NCI-H128 (cell line): ENCODE measurements around the gene AP2A2.

ENCODE experiments used
- DNase-seq: peaks from one replicate; lab custom pipeline; 2025; ENCODE audit not compliant: unreplicated experiment; lab: John Stamatoyannopoulos, UW

The AP2A2 gene

DNA sequence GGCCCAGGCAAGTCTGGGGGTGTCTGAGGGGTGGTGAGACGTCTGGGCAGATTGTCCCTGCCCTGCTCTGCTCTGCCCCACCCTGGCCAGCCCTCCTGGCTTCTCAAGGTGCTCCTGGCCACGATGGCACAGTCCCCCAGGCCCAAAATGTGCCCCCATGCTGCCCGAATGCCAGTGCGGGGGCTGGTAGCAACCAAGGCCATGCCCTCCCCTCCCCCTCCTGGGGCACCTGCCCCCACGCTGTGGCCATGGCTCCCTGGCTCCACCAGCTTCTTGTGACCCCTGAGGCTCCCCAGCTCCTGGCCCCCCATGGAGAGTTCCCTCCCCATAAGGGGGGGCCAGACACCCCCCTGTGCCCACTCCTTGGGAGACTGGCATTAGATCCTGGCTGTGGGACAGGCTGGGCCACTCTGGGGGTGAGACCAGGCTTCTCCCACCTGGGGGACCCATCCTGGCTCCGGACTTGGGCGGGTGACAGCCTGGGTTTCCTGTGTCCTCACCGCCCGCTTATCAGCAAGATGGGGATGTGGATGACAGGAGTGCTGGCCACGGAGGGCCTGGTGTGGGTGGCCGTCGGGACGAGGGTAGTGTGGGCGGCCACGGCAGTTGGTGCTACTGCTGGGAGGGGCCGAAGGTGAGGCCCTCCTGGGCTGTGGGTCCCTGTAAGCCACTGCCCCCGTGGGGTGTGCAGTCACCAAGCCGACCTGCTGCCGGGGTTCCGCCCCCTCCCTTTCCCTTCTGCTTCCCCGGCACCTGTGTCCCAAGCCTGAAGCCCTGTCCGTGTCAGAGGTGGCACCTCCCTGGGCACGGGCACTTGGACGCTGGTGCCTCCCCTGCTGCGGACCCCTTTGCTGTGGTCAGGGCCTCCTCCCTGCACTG lies 126.7 kb downstream of the AP2A2 start:
- no peak for DNase-seq

- DNase-seq, result no peak
Observed at GRCh38 chr11:1053121-1053901, 127.6 kb downstream of the AP2A2 start.

DNA sequence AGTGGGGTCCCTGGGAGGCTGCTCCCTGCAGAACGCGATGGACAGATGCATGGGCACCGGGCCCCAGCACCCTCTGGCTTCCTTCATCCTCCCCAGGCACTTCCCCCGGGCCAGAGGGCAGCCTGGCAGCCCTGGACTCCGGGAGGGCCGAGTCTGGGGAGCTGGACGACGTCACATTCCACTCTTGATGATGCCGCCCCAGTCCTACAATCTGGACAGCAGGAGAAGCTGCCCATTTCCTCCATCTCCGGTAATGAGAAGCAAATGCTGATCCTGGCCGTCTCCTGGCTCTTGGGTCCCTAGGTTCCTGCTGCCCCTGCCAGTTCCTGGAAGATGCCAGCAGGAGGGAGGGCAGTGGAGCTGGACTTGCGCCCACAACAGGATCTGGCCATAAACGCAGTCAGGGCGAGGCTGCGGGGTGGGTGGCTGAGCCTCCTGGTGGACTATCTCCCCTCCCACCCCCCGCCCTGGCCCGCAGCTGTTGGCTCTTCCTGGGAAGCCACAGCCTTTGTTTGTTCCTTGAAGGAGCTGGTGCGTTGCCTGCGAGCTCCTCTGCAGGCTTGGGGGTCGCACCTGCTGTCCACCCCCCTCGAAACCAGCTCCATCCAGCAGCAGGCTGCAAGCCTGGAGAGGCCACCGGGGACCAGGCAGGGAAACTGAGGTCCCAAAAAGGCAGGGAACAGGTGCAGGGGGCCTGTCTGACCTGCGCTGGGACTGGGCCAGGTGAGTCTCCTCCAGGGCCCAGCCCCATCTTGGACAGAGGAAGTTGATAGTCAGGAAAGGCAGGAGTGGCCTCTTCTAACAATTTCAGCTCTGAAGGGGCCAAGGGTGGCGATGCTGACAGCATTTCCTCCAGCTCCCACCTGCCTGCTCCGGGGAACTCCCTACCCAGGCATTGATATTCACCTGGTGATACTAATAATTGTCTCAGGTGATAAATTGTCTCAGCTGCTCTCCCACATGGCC lies 128.8 kb downstream of the AP2A2 start:
- DNase-seq, result no peak

DNA sequence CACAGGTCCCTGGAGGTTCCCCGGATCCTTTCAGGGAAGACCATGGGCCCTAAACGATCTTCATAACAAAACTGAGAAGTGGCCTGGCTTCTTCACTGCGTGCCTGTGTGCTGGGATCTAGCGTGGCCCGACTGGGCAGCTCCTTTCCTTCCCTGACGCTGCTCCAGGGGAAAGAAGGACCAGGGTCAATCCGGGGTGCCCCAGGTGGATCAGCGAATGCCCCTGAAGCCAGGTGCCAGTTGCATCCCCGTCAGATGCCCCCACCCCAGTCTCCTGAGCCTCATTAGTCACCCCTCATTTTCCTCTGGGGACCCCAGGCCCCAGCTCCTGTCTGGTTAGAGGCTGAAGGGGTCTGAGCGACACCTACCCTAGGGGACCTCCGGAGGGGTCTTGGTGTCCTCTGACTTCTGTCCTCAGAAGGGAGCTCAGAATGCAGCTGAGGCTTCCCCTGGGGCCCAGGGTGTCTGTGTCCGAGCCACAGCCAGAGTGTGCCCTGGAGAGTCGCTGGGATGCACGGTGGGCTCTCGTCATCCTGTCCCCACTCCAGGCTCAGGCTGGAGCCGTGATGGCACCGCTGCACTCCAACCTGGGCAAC lies 129.5 kb downstream of the AP2A2 start:
- no peak for DNase-seq

DNA sequence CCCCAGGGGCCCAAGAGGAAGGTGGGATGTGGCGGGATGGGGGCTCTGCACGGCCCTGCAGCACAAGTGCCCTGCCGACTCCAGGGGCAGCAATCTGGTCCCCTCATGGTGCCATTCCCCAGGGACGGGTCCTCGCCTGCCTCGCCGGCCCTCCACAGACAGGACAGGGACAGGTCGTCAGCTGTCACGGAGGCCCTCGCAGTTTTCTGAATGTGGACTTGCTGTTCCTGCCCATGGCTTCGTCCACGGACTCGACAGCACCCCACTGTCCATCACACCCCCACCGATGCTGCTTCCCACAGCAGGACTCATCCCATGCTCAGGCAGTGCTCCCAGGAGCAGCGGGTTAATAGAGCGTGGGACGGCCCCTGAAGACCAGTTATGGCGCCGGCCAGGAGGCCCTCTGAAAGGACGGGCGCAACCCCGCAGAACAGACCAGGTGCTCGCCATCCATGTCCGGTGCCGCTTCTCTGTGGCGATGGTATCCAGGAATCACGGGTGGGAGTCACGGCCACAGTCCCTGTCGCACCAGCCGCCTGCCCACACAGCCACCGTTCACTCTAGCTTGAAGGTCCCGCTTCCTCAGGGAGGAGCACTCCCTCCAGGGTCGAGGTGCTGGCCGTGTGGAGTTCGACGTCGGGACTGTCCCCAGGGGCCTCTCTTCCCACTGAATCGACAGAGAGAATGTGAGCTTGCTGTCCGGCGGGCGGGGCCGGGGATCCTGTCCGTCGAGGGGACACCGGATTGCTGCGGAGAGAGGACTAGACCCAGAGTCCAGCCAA lies 130.5 kb downstream of the AP2A2 start:
- no peak for DNase-seq

GRCh38 chr11:1057806-1058205 lies 132.1 kb downstream of the AP2A2 start:
- DNase-seq, result no peak

DNA sequence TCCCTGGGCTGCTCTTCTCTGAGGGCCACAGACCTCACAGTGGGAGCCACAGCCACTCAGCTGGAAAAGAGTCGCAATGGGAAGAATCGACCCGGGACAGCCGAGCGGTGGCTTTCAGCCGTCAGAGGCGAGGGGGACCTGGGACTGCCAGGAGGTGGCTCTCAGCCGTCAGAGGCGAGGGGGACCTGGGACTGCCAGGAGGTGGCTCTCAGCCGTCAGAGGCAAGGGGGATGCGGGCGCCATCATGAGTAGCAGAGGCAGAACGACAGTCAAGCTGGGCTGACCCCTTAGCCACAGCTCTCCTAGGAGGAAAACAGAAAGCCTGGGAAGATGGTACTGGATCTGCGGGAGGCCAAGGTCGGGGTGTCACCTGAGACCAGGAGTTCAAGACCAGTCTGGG lies 134.1 kb downstream of the AP2A2 start:
- DNase-seq, result no peak

DNA sequence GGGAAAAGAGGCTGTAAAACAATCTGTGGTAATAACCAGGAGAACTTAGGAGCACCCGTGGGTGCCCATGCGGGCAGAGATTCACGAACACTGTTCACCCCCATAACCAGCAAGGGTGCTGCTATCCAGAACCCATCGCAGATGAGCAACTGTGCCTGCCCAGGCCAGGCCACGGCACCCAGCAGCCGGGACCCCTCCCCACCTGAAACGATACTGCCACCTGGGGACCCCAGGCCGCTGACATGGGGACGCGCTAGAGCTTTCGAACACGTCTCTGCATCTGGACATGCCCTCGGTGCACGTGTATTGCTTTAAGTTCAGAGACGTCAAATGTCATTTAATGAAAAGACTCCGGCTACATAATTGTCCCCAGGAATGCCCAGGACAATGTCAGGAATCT lies 134.7 kb downstream of the AP2A2 start:
- DNase-seq, result no peak

DNA sequence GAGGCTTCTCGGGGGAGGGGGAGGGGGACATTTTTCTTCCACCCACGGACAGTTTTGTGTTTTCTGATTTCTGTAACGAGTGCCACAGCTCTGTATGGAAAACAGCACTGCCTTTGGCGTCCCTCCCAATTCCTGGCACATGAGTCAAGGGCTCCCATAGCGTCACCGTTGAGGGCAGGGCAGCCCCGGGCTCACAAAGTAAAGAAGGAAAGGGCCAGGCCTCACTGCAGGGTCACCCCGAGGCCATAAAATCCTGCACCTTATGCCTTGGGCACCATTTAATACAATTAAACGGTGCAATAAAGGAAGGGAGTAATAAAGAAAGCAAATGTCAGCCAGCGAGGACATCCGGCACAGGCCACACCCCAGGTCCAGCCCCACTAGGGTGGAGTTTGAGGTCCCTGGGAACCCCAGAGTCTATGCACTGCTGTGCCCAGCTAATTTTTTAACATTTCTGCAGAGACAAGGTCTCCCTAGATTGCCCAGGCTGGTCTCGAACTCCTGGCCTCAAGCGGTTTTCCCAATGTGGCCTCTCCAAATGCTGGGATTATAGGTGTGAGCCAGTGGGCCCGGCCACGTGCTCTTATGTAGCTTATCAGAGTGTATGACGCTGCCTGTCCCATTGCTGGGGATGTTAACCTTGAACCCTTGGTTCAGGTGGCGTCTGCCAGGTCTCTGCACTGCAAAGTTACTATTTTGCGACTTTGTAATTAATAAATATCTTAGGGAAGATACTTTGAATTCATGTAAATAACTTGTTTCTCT lies 135.4 kb downstream of the AP2A2 start:
- no peak for DNase-seq
